K562 (cell line): ENCODE measurements around the gene RGS9BP.

Experiments used
- CTCF ChIP-seq, 3 experiments: IDR thresholded peaks in 2 of 3; conservative IDR thresholded peaks in 1 of 3; 2 replicates each; pipeline ENCODE4 v1.5.1; 2011 to 2012; ENCODE audit warnings: low read length in 3 of 3, mild to moderate bottlenecking in 3 of 3, control low read depth in 2 of 3, improper control_type of control experiment in 1 of 3, inconsistent platforms in 1 of 3, low read depth in 1 of 3, mixed read lengths in 1 of 3, moderate library complexity in 1 of 3; ENCODE audit not compliant: insufficient read depth in 2 of 3
- ETV5 ChIP-seq: sonication (generic); formaldehyde crosslinking; IDR thresholded peaks from 2 replicates; pipeline ENCODE4 v1.4.0; 2020; ENCODE audit warnings: low read depth, mild to moderate bottlenecking, missing genetic modification reagents
- HNRNPH1 ChIP-seq: fragments of 200-400 bp; formaldehyde crosslinking; optimal IDR thresholded peaks from 2 replicates; pipeline ENCODE3; 2017; ENCODE audit warnings: low read depth, mild to moderate bottlenecking, low read length, moderate library complexity
- YY1 ChIP-seq, 3 experiments: IDR thresholded peaks; 2 replicates each; pipeline ENCODE4 v1.6.1; 2011; ENCODE audit warnings: low read length in 2 of 3, mild to moderate bottlenecking in 2 of 3, moderate library complexity in 2 of 3, borderline replicate concordance in 1 of 3, control low read depth in 1 of 3, low read depth in 1 of 3; ENCODE audit not compliant: insufficient read depth in 3 of 3, insufficient replicate concordance in 2 of 3, control insufficient read depth in 1 of 3, insufficient read length in 1 of 3; ENCODE audit errors: extremely low read depth in 1 of 3
- ZBTB1 ChIP-seq: sonication (generic); formaldehyde crosslinking; IDR thresholded peaks from 2 replicates; pipeline ENCODE4 v1.8.1; 2023; ENCODE audit warnings: missing genetic modification reagents, low read depth, mild to moderate bottlenecking, borderline replicate concordance
- TF ChIP-seq, protein P1 (sequence below): fragments of 450-650 bp; IDR thresholded peaks from 2 replicates; pipeline ENCODE4 v1.7.0; 2016; ENCODE audit warnings: borderline replicate concordance
- TF ChIP-seq, protein P2 (sequence below): fragments of 250-450 bp; sonication (Bioruptor Pico); IDR thresholded peaks from 2 replicates; pipeline ENCODE4 v1.5.0; 2020; ENCODE audit warnings: mild to moderate bottlenecking, borderline replicate concordance

DNA sequence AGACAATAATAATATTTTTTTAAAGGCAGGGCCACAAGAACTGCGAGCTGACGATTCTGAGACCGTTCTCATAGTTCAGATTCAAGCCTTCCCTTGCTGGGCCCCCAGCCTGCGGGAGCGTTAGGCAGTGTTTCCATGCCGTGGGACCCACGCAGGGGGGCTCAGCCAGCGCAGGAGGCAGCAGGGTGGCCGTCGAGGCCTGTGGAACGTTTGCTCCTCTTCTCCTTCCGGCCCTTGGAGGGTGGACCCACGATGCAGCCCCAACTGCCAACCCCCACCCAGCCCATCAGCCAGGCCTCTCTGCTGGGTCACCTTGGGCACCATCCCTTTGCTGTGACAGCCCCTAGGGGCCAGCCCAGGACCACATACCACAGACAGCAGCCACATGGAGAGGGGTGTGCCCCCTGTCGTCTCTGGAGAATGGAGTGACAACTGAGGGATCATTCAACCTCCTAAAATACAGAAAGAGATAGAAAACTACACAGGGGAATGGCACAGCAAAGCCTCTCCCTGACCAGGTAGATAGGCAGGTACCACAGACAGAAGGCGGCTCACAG lies 47.9 kb upstream of the RGS9BP start:
- TF ChIP-seq, protein P1, sequence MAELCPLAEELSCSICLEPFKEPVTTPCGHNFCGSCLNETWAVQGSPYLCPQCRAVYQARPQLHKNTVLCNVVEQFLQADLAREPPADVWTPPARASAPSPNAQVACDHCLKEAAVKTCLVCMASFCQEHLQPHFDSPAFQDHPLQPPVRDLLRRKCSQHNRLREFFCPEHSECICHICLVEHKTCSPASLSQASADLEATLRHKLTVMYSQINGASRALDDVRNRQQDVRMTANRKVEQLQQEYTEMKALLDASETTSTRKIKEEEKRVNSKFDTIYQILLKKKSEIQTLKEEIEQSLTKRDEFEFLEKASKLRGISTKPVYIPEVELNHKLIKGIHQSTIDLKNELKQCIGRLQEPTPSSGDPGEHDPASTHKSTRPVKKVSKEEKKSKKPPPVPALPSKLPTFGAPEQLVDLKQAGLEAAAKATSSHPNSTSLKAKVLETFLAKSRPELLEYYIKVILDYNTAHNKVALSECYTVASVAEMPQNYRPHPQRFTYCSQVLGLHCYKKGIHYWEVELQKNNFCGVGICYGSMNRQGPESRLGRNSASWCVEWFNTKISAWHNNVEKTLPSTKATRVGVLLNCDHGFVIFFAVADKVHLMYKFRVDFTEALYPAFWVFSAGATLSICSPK: no peak
- TF ChIP-seq CTCF (IDR thresholded peaks at IDR 0.05 in 2 of 3, conservative IDR thresholded peaks at IDR 0.05 in 1 of 3; ENCODE audit: insufficient read depth in 2 of 3, low read depth in 1 of 3, low read length in 3 of 3) (peak in 1 of 3 experiments; percentile 50; a peak in 2 of 6 replicates), HNRNPH1 (no peak), ETV5 (CRISPR knock-in tag) (no peak), YY1 (IDR thresholded peaks at IDR 0.05; ENCODE audit: borderline replicate concordance in 1 of 3, control insufficient read depth in 1 of 3, extremely low read depth in 1 of 3, insufficient read depth in 3 of 3, insufficient read length in 1 of 3, insufficient replicate concordance in 2 of 3, low read depth in 1 of 3, low read length in 2 of 3) (no peak), ZBTB1 (no peak)
- TF ChIP-seq, protein P2, sequence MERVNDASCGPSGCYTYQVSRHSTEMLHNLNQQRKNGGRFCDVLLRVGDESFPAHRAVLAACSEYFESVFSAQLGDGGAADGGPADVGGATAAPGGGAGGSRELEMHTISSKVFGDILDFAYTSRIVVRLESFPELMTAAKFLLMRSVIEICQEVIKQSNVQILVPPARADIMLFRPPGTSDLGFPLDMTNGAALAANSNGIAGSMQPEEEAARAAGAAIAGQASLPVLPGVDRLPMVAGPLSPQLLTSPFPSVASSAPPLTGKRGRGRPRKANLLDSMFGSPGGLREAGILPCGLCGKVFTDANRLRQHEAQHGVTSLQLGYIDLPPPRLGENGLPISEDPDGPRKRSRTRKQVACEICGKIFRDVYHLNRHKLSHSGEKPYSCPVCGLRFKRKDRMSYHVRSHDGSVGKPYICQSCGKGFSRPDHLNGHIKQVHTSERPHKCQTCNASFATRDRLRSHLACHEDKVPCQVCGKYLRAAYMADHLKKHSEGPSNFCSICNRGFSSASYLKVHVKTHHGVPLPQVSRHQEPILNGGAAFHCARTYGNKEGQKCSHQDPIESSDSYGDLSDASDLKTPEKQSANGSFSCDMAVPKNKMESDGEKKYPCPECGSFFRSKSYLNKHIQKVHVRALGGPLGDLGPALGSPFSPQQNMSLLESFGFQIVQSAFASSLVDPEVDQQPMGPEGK (CRISPR knock-in tag): no peak
